GM19468 (cell line): ENCODE results near the gene ST6GALNAC4.
"Not testable (repeated sequence)": the region's sequence is repeated elsewhere in the genome, so short reads cannot be mapped to it uniquely, and the experiment has no call there.

Source experiments
- ATAC-seq: cut with Tn5 transposase; IDR thresholded peaks from one replicate; pipeline ENCODE4 v1.9.1; 2021; ENCODE audit warnings: mild to moderate bottlenecking, moderate library complexity, moderate number of reproducible peaks; ENCODE audit not compliant: unreplicated experiment; ENCODE audit errors: extremely low read depth

The ST6GALNAC4 gene

GRCh38 chr9:127895811-127896210 lies 21.0 kb downstream of the ST6GALNAC4 start:
- ATAC-seq, result no peak

GRCh38 chr9:127893392-127893791 lies 23.4 kb downstream of the ST6GALNAC4 start:
- ATAC-seq, result no peak

GRCh38 chr9:127892831-127893230 lies 24.0 kb downstream of the ST6GALNAC4 start:
- no peak for ATAC-seq

- no peak for ATAC-seq
These were observed 26.8 kb downstream of the ST6GALNAC4 start for GRCh38 chr9:127890053-127890452.

GRCh38 chr9:127887792-127888191 lies 29.0 kb downstream of the ST6GALNAC4 start:
- no peak for ATAC-seq

- no peak for ATAC-seq
These were observed 30.4 kb downstream of the ST6GALNAC4 start for GRCh38 chr9:127886401-127886972.

GRCh38 chr9:127885508-127886281 lies 31.1 kb downstream of the ST6GALNAC4 start:
- no peak for ATAC-seq

- ATAC-seq, result no peak
These were observed 31.8 kb downstream of the ST6GALNAC4 start for GRCh38 chr9:127884976-127885490.

GRCh38 chr9:127884427-127884911 lies 32.4 kb downstream of the ST6GALNAC4 start:
- ATAC-seq, result no peak

GRCh38 chr9:127883959-127884358 lies 32.9 kb downstream of the ST6GALNAC4 start:
- no peak for ATAC-seq

GRCh38 chr9:127881715-127882114 lies 35.1 kb downstream of the ST6GALNAC4 start:
- ATAC-seq, result not testable (repeated sequence)

- no peak for ATAC-seq
These were observed 36.7 kb downstream of the ST6GALNAC4 start for GRCh38 chr9:127880143-127880542.

GRCh38 chr9:127878652-127879390 lies 38.0 kb downstream of the ST6GALNAC4 start:
- ATAC-seq, result no peak

- no peak for ATAC-seq
These were observed 38.7 kb downstream of the ST6GALNAC4 start for GRCh38 chr9:127878001-127878651.

GRCh38 chr9:127877566-127877998 lies 39.3 kb downstream of the ST6GALNAC4 start, which contains the start of gene AK1:
Gene AK1 (minus strand): TSS chr9:127877675. CDS start chr9:127874617, 3,058 bp downstream.
- no peak for ATAC-seq

GRCh38 chr9:127876764-127877562 lies 39.9 kb downstream of the ST6GALNAC4 start:
- no peak for ATAC-seq

GRCh38 chr9:127876026-127876763 lies 40.6 kb downstream of the ST6GALNAC4 start:
- ATAC-seq, result no peak

GRCh38 chr9:127875306-127875966 lies 41.4 kb downstream of the ST6GALNAC4 start:
- no peak for ATAC-seq
